Transverse colon (tissue), 4 donors: Measurements from ENCODE around the gene FYCO1. TPM values are rescaled to one million over a fixed set of nuclear protein-coding genes. Genes with fewer than 3 reads are reported as not detected.
A peak's percentile ranks its signal among the peaks of the same experiment; 100 is the strongest.

ENCODE experiments used
- DNase-seq: peaks from one replicate; pipeline ENCODE4 v3.0.0-alpha.2; 2019
- H3K27ac ChIP-seq, 4 donors: fragments of 200-600 bp; sonication (generic); 2 replicates each; pipeline ENCODE4 v1.5.1; 2016 to 2018; ENCODE audit warnings: inconsistent platforms in 4 of 4
- H3K27me3 ChIP-seq: fragments of 200-600 bp; sonication (generic); 2 replicates; pipeline ENCODE4 v1.5.1; 2017; ENCODE audit warnings: inconsistent platforms
- H3K36me3 ChIP-seq, 4 donors: fragments of 200-600 bp; sonication (generic); 2 replicates each; pipeline ENCODE4 v1.5.1; 2017 to 2019; ENCODE audit warnings: inconsistent platforms in 4 of 4
- H3K4me1 ChIP-seq, 4 donors: fragments of 200-600 bp; sonication (generic); 2 replicates each; pipeline ENCODE4 v1.5.1; 2017 to 2020; ENCODE audit warnings: inconsistent platforms in 4 of 4
- H3K4me3 ChIP-seq, 4 donors: fragments of 200-600 bp; sonication (generic); 1 replicate in 1 of 4; 2 replicates in 3 of 4; pipeline versions ENCODE4 v1.5.1 to v1.6.1; 2017 to 2019; ENCODE audit warnings: inconsistent platforms in 4 of 4
- H3K9me3 ChIP-seq, 2 donors: fragments of 200-600 bp; sonication (generic); 2 replicates each; pipeline ENCODE4 v1.5.1; 2017 to 2019; ENCODE audit warnings: inconsistent platforms in 2 of 2
- EP300 ChIP-seq: sonication (generic); formaldehyde crosslinking; IDR thresholded peaks from one replicate; pipeline ENCODE4 v1.6.1; 2017; ENCODE audit warnings: antibody characterized with exemption, low read depth
- POLR2A ChIP-seq: fragments of 450-650 bp; IDR thresholded peaks from one replicate; pipeline ENCODE4 v1.6.1; 2016; ENCODE audit warnings: antibody characterized with exemption, mild to moderate bottlenecking, moderate library complexity
- POLR2AphosphoS5 ChIP-seq, 3 donors: sonication (generic); formaldehyde crosslinking; IDR thresholded peaks; one replicate each; pipeline ENCODE4 v1.6.1; 2016; ENCODE audit warnings: antibody characterized with exemption in 3 of 3
- WGBS, 2 donors: methylation state at CpG; one replicate each; pipeline ENCODE4 v1.1.5; 2018; ENCODE audit warnings: low coverage in 1 of 2; 5-methylcytosine and 5-hydroxymethylcytosine counted together
- in situ Hi-C, 4 donors: fragments of 200-750 bp; cut with MboI; loops; one replicate each; pipeline versions ENCODE4 v1.15.0 to v1.15.1; 2017; ENCODE audit warnings: low sequenced_read_pairs in 3 of 4, low pct_ligation_motif_present in 1 of 4, low pct_unique_long_range_greater_than_20kb in 1 of 4
- intact Hi-C: fragments of 100-400 bp; cut with DNase I; formaldehyde crosslinking; loops from one replicate; pipeline ENCODE4 v1.15.1; 2023; ENCODE audit warnings: low total_unique reads
- small RNA-seq, 4 donors: library from RNA; depleted of rRNA; stranded (forward); fragments of <200 nt; gene quantifications; one replicate each; pipeline ENCODE3, GENCODE V24; 2016
- total RNA-seq, 4 donors: library from RNA; depleted of rRNA; stranded (reverse); fragments of >200 nt; gene quantifications; one replicate each; pipeline ENCODE4 v1.1.0, GENCODE V29; 2016
- TF ChIP-seq, protein P1 (sequence below), 5 experiments: fragments of 200-600 bp in 3 of 5; fragments of 450-650 bp in 2 of 5; sonication (generic) in 3 of 5; IDR thresholded peaks; 1 replicate in 2 of 5; 2 replicates in 3 of 5; pipeline ENCODE4 v1.5.1; 2016 to 2017; ENCODE audit warnings: antibody characterized with exemption in 5 of 5, inconsistent platforms in 3 of 5, mild to moderate bottlenecking in 2 of 5, moderate library complexity in 1 of 5

Gene FYCO1
- total RNA-seq, 4 donors from 2014 or later: 34.5 to 40.0 (median 38.1) TPM

DNA sequence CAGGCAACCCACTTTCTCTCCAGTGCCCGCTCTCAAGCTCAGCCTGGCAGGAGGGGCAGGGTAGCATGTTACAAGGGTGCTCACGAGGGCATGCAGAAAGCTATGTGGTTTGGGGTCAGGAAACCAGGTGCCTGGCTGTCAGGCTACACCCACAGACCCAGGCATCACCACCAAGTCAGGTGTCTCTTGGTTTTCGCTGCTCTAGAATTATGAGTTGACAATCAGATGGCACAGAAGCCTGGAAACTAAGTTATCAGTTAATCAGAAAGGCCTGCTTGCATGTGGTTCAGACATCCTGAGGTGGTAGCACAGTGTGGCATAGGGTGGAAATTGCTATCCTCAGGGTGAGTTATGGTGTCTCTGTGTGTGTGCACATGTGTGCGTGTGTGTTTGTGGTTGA is 125.5 kb downstream of the FYCO1 start:
- no peaks in the 10 kb centered on the region for H3K4me1 ChIP-seq
- H3K9me3 ChIP-seq: no peaks in the 10 kb centered on the region
- no peak overlapping the region for H3K4me3 ChIP-seq
- H3K27ac ChIP-seq: no peak overlapping the region
- H3K27me3 ChIP-seq: no peaks in the 10 kb centered on the region
- DNase-seq: peak; percentile 45
- intact Hi-C loops (no loop called here), in situ Hi-C loops (no loop called here)
- no peaks in the 10 kb centered on the region for H3K36me3 ChIP-seq
- WGBS, 2 donors: 53 to 69% methylated on average over 4 of the region's 4 CpGs
- no peak for TF ChIP-seq POLR2AphosphoS5 (IDR thresholded peaks at IDR 0.05)
- TF ChIP-seq, protein P1, sequence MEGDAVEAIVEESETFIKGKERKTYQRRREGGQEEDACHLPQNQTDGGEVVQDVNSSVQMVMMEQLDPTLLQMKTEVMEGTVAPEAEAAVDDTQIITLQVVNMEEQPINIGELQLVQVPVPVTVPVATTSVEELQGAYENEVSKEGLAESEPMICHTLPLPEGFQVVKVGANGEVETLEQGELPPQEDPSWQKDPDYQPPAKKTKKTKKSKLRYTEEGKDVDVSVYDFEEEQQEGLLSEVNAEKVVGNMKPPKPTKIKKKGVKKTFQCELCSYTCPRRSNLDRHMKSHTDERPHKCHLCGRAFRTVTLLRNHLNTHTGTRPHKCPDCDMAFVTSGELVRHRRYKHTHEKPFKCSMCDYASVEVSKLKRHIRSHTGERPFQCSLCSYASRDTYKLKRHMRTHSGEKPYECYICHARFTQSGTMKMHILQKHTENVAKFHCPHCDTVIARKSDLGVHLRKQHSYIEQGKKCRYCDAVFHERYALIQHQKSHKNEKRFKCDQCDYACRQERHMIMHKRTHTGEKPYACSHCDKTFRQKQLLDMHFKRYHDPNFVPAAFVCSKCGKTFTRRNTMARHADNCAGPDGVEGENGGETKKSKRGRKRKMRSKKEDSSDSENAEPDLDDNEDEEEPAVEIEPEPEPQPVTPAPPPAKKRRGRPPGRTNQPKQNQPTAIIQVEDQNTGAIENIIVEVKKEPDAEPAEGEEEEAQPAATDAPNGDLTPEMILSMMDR (IDR thresholded peaks at IDR 0.05): no peak
- no peak for TF ChIP-seq POLR2A
- TF ChIP-seq EP300: no peak

DNA sequence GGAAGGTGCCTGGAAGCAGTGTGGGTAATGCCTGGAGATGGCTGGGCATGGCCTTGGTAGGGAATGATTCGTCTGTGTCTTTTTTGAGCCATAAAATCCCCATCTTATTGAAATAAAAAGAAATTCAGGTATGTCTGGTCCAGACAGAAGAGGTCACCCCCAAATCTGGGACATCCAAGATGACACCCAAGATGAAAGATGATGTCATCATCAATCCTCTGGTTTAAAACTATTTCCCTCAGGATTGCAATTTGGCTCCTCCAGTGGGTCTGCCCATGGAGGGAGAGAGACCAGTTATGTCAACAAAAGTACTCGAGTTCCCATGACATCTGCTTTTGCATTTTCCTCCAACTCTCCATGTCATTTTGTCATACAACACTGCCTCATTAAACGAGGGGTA is 126.0 kb downstream of the FYCO1 start:
- TF ChIP-seq POLR2AphosphoS5 (IDR thresholded peaks at IDR 0.05) (no peak), POLR2A (no peak), EP300 (no peak)
- TF ChIP-seq, protein P1 (IDR thresholded peaks at IDR 0.05): no peak
- in situ Hi-C loops (no loop called here), intact Hi-C loops (no loop called here)
- H3K27ac ChIP-seq: no peak overlapping the region
- DNase-seq: no peak
- H3K4me1 ChIP-seq: no peaks in the 10 kb centered on the region
- H3K4me3 ChIP-seq: no peak overlapping the region
- H3K27me3 ChIP-seq: no peaks in the 10 kb centered on the region
- WGBS, 2 donors: 69 to 86% methylated on average over 3 of the region's 3 CpGs
- no peaks in the 10 kb centered on the region for H3K9me3 ChIP-seq
- H3K36me3 ChIP-seq: no peaks in the 10 kb centered on the region

DNA sequence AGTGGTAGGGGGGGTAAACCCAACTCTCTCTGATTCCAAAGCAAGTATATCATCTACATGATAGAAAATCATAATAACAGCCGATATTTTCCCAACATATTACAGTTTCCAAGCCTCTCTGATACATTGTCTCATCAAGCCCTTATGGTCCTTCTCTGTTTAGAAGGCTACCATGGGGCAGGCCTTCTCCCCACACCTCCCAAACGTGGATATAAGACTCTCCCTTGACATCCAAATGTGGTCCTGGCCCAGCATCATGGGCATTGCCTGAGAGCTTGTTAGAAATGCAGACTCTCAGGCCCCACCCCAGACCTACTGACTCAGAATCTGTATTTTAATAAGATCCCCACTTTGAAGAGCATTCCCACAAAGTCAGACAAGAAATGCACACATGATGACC is 127.0 kb downstream of the FYCO1 start:
- intact Hi-C loops (no loop called here), in situ Hi-C loops (no loop called here)
- no peak overlapping the region for H3K4me3 ChIP-seq
- no peaks in the 10 kb centered on the region for H3K4me1 ChIP-seq
- H3K9me3 ChIP-seq: peaks cover 0 to under 1% of the 10 kb centered on the region in 2 donors
- H3K27ac ChIP-seq: no peak overlapping the region
- DNase-seq: no peak
- TF ChIP-seq POLR2A: no peak
- TF ChIP-seq, protein P1 (IDR thresholded peaks at IDR 0.05): no peak
- TF ChIP-seq POLR2AphosphoS5 (IDR thresholded peaks at IDR 0.05): no peak
- WGBS, 2 donors: 67 to 68% methylated on average over 2 of the region's 2 CpGs
- no peaks in the 10 kb centered on the region for H3K27me3 ChIP-seq
- H3K36me3 ChIP-seq: no peaks in the 10 kb centered on the region

DNA sequence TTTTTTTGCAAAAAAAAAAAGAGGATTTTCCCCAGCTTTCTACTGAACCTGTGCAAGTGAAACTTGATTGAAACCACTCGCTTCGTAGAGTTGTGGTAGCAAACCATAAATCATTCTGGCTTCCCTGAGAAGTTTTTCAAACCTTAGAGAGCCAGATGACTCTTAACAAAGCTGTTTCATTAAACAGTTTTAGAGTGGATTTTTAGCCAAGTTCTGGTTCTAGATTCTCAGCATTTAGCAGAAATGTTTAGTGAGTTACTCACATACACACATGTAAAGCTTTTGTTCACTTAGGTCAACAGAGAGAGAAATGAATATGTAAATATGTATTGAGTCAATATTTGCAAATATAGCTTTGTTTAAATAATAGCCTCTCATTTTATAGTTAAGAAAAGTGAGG is 127.4 kb downstream of the FYCO1 start:
- no peak for TF ChIP-seq POLR2A
- TF ChIP-seq, protein P1 (IDR thresholded peaks at IDR 0.05): no peak
- TF ChIP-seq EP300: no peak
- no peak for TF ChIP-seq POLR2AphosphoS5 (IDR thresholded peaks at IDR 0.05)
- no peak for DNase-seq
- peaks cover 0 to 5% of the 10 kb centered on the region in 2 donors for H3K9me3 ChIP-seq
- H3K27ac ChIP-seq: no peak overlapping the region
- no peaks in the 10 kb centered on the region for H3K36me3 ChIP-seq
- H3K4me3 ChIP-seq: no peak overlapping the region
- in situ Hi-C loops: no loop called here
- 47 to 68% methylated on average over 2 of the region's 2 CpGs for WGBS, 2 donors
- no peaks in the 10 kb centered on the region for H3K4me1 ChIP-seq
- intact Hi-C loops: no loop called here
- no peaks in the 10 kb centered on the region for H3K27me3 ChIP-seq

Small RNA genes within 50 kb of the gene (small RNA-seq; reads per million reads assigned to genes)
- gene RF00019: 0 reads per million in 4 donors

Other genes starting within 250 kb of the FYCO1 start
- under 1 TPM in 2 of 4 donors, not detected in 2; 0.32 to 0.41 TPM for gene SLC6A20, start 199.3 kb downstream of the FYCO1 start, total RNA-seq
- gene LZTFL1, start 153.7 kb downstream of the FYCO1 start, total RNA-seq: 10 to 100 TPM in 1 of 4 donors, 1 to 10 TPM in 3; 3.7 to 10.3 (median 7.8) TPM
- gene CCR9, start 109.3 kb downstream of the FYCO1 start, total RNA-seq: 1 to 10 TPM in 1 of 4 donors, under 1 TPM in 1, not detected in 2; 0.14 to 1.3 TPM
- 1 to 10 TPM in 3 of 4 donors, not detected in 1; 3.3 to 9.4 (median 6.7) TPM for gene CXCR6, start 52.4 kb downstream of the FYCO1 start, total RNA-seq
- gene XCR1, start 31.7 kb upstream of the FYCO1 start, total RNA-seq: under 1 TPM in 2 of 4 donors, not detected in 2; 0.14 to 0.32 TPM
- gene CCR1, start 212.5 kb upstream of the FYCO1 start, total RNA-seq: 1 to 10 TPM in 3 of 4 donors, not detected in 1; 1.9 to 4.4 (median 3.3) TPM
- gene CCR3, start 246.6 kb upstream of the FYCO1 start, total RNA-seq: not detected